Natural killer cell (primary cell): ENCODE data around the gene SORBS1. TPM values are rescaled to one million over a fixed set of nuclear protein-coding genes. Genes with fewer than 3 reads are reported as not detected.

Experiments used
- ATAC-seq, 3 donors: fragments of 150-1000 bp in 2 of 3; fragments of 200-7000 bp in 1 of 3; cut with Tn5 transposase; 1 replicate in 1 of 3; 2 replicates in 2 of 3; pipeline ENCODE4 v1.10.0; 2021; ENCODE audit warnings: mild to moderate bottlenecking in 2 of 3, moderate library complexity in 2 of 3
- DNase-seq, 2 donors: peaks; one replicate each; pipeline versions ENCODE4 v3.0.0 to v3.0.0-alpha.2; 2013 to 2021; ENCODE audit warnings: mixed read lengths in 1 of 2
- H3K27ac ChIP-seq: one replicate; pipeline ENCODE4 v1.5.1; 2013; ENCODE audit warnings: mild to moderate bottlenecking, low read length
- H3K27me3 ChIP-seq: one replicate; pipeline ENCODE4 v1.6.1; 2013; ENCODE audit warnings: low read length; ENCODE audit not compliant: control insufficient read depth, insufficient read depth
- H3K36me3 ChIP-seq: one replicate; pipeline ENCODE4 v1.6.1; 2013; ENCODE audit warnings: low read length; ENCODE audit not compliant: control insufficient read depth, insufficient read depth
- H3K4me1 ChIP-seq: one replicate; pipeline ENCODE4 v1.6.1; 2013; ENCODE audit warnings: low read length; ENCODE audit not compliant: control insufficient read depth, insufficient read depth
- H3K4me3 ChIP-seq: one replicate; pipeline ENCODE4 v1.5.1; 2013; ENCODE audit warnings: low read length
- H3K9me3 ChIP-seq: one replicate; pipeline ENCODE4 v1.6.1; 2013; ENCODE audit warnings: low read length; ENCODE audit not compliant: control insufficient read depth, insufficient read depth
- H3K27ac Mint-ChIP-seq, 2 donors: one replicate each; pipeline ENCODE4 v1.8.0; 2022; ENCODE audit warnings: mild to moderate bottlenecking in 2 of 2, mixed read lengths in 2 of 2, moderate library complexity in 1 of 2
- H3K27me3 Mint-ChIP-seq, 2 donors: one replicate each; pipeline ENCODE4 v1.8.0; 2022; ENCODE audit warnings: low read depth in 2 of 2, mixed read lengths in 2 of 2
- H3K36me3 Mint-ChIP-seq: one replicate; pipeline ENCODE4 v1.8.0; 2022; ENCODE audit warnings: mixed read lengths
- H3K4me1 Mint-ChIP-seq, 2 donors: one replicate each; pipeline ENCODE4 v1.8.0; 2022; ENCODE audit warnings: mixed read lengths in 2 of 2
- H3K4me3 Mint-ChIP-seq: one replicate; pipeline ENCODE4 v1.8.0; 2022; ENCODE audit warnings: mild to moderate bottlenecking, moderate library complexity, mixed read lengths
- H3K9me3 Mint-ChIP-seq, 2 donors: one replicate each; pipeline ENCODE4 v1.8.0; 2022; ENCODE audit warnings: mixed read lengths in 2 of 2
- CTCF ChIP-seq: fragments of 200-600 bp; IDR thresholded peaks from one replicate; pipeline ENCODE4 v1.8.0; 2022; ENCODE audit warnings: antibody characterized with exemption
- WGBS: methylation state at CpG from one replicate; pipeline ENCODE4 v1.1.7; 2013; ENCODE audit warnings: missing lambda C conversion rate; ENCODE audit not compliant: insufficient coverage; 5-methylcytosine and 5-hydroxymethylcytosine counted together
- intact Hi-C: fragments of 100-400 bp; cut with micrococcal nuclease; formaldehyde crosslinking; loops from one replicate; pipeline ENCODE4 v1.14.2; 2022
- total RNA-seq, 4 donors: library from RNA; stranded (reverse); fragments of 120-200 nt in 1 of 4; gene quantifications; one replicate each; pipeline versions ENCODE4 v1.2.3 to v1.2.4, GENCODE V29; 2013 to 2022

Gene SORBS1
- total RNA-seq, 3 donors from 2014 or later (not counting 1 experiment from before 2014, with no cell fraction given): 2.4 to 5.4 (median 2.8) TPM

GRCh38 chr10:95395947-95396449, 165.2 kb downstream of the SORBS1 start:
- intact Hi-C loops: no loop called here
- no peak overlapping the region for H3K4me3 Mint-ChIP-seq
- ATAC-seq (no peak), DNase-seq (no peak)
- Histone ChIP-seq H3K36me3 (no peaks in the 10 kb centered on the region), H3K27me3 (no peaks in the 10 kb centered on the region), H3K9me3 (no peaks in the 10 kb centered on the region), H3K4me3 (no peak overlapping the region), H3K4me1 (no peaks in the 10 kb centered on the region), H3K27ac (no peak overlapping the region)
- 96% methylated on average over 10 of the region's 10 CpGs for WGBS
- no peaks in the 10 kb centered on the region for H3K4me1 Mint-ChIP-seq
- H3K9me3 Mint-ChIP-seq: no peaks in the 10 kb centered on the region
- no peak overlapping the region for H3K27ac Mint-ChIP-seq
- no peaks in the 10 kb centered on the region for H3K36me3 Mint-ChIP-seq
- TF ChIP-seq CTCF: no peak
- no peaks in the 10 kb centered on the region for H3K27me3 Mint-ChIP-seq

GRCh38 chr10:95394161-95394880, 166.8 kb downstream of the SORBS1 start:
- DNase-seq (no peak), ATAC-seq (no peak)
- Mint-ChIP-seq H3K27me3 (no peaks in the 10 kb centered on the region), H3K4me3 (no peak overlapping the region), H3K27ac (no peak overlapping the region), H3K36me3 (no peaks in the 10 kb centered on the region), H3K9me3 (no peaks in the 10 kb centered on the region), H3K4me1 (no peaks in the 10 kb centered on the region)
- Histone ChIP-seq H3K9me3 (no peaks in the 10 kb centered on the region), H3K27ac (no peak overlapping the region), H3K4me3 (no peak overlapping the region), H3K27me3 (no peaks in the 10 kb centered on the region), H3K36me3 (no peaks in the 10 kb centered on the region), H3K4me1 (no peaks in the 10 kb centered on the region)
- WGBS: 57% methylated on average over 3 of the region's 6 CpGs
- intact Hi-C loops: no loop called here
- no peak for TF ChIP-seq CTCF

GRCh38 chr10:95392681-95393164, 168.4 kb downstream of the SORBS1 start:
- no peak for ATAC-seq
- Histone ChIP-seq H3K27ac (no peak overlapping the region), H3K4me3 (no peak overlapping the region), H3K36me3 (no peaks in the 10 kb centered on the region), H3K9me3 (no peaks in the 10 kb centered on the region), H3K4me1 (no peaks in the 10 kb centered on the region), H3K27me3 (no peaks in the 10 kb centered on the region)
- 82% methylated on average over 6 of the region's 7 CpGs for WGBS
- no peak for DNase-seq
- Mint-ChIP-seq H3K9me3 (no peaks in the 10 kb centered on the region), H3K27ac (no peak overlapping the region), H3K27me3 (no peaks in the 10 kb centered on the region), H3K4me1 (no peaks in the 10 kb centered on the region), H3K4me3 (no peak overlapping the region), H3K36me3 (no peaks in the 10 kb centered on the region)
- no peak for TF ChIP-seq CTCF
- intact Hi-C loops: no loop called here

- Histone ChIP-seq H3K4me1 (no peaks in the 10 kb centered on the region), H3K36me3 (no peaks in the 10 kb centered on the region), H3K27ac (no peak overlapping the region), H3K9me3 (no peaks in the 10 kb centered on the region), H3K4me3 (no peak overlapping the region), H3K27me3 (no peaks in the 10 kb centered on the region)
- Mint-ChIP-seq H3K9me3 (no peaks in the 10 kb centered on the region), H3K27ac (no peak overlapping the region), H3K4me1 (no peaks in the 10 kb centered on the region), H3K27me3 (no peaks in the 10 kb centered on the region), H3K36me3 (no peaks in the 10 kb centered on the region), H3K4me3 (no peak overlapping the region)
- DNase-seq (no peak), ATAC-seq (no peak)
- 69% methylated on average over 2 of the region's 3 CpGs for WGBS
- no peak for TF ChIP-seq CTCF
- intact Hi-C loops: no loop called here
Observed at GRCh38 chr10:95392217-95392584, 169.0 kb downstream of the SORBS1 start.
